AG04450 (cell line): ENCODE results near the gene PRKCZ. TPM values are rescaled to one million over a fixed set of nuclear protein-coding genes. Genes with fewer than 3 reads are reported as not detected.

ENCODE experiments used
- CTCF ChIA-PET: fragments of 300-600, 350-600 bp; formaldehyde crosslinking; extraction: SDS; loops from one replicate; lab custom pipeline; 2022; ENCODE audit warnings: antibody characterized with exemption, inconsistent platforms; lab: Charles Lee
- POLR2A ChIA-PET: fragments of 350-600 bp; formaldehyde crosslinking; extraction: SDS; loops from one replicate; lab custom pipeline; 2021; ENCODE audit warnings: antibody characterized with exemption, inconsistent platforms; lab: Yijun Ruan, JAX
- DNase-seq: peaks from one replicate; pipeline ENCODE4 v3.0.0-alpha.2; 2011; ENCODE audit warnings: low read depth, low spot score
- H3K27ac ChIP-seq: one replicate; pipeline ENCODE4 v1.5.1; 2012; ENCODE audit warnings: low read depth, low read length, control low read depth
- H3K27me3 ChIP-seq: one replicate; pipeline ENCODE4 v1.6.0; 2012; ENCODE audit warnings: low read length; ENCODE audit not compliant: control insufficient read depth, insufficient read depth
- H3K4me3 ChIP-seq: 2 replicates; pipeline ENCODE4 v1.5.1; 2011; ENCODE audit warnings: mild to moderate bottlenecking, low read depth, low read length, control low read depth
- H3K9me3 ChIP-seq: 2 replicates; pipeline ENCODE4 v1.5.1; 2012; ENCODE audit warnings: low read length; ENCODE audit not compliant: control insufficient read depth, insufficient read depth
- polyA plus RNA-seq: library from polyadenylated mRNA; depleted of rRNA; stranded (reverse); fragments of >200 nt; gene quantifications from 2 replicates; pipeline ENCODE4 v1.2.3, GENCODE V29; 2011
- TF ChIP-seq, protein P1 (sequence below): IDR thresholded peaks from 2 replicates; pipeline ENCODE4 v1.5.1; 2011; ENCODE audit warnings: low read depth, low read length, control low read depth, inconsistent platforms

The PRKCZ gene
- polyA plus RNA-seq, 1 experiment = 3.0 TPM

DNA sequence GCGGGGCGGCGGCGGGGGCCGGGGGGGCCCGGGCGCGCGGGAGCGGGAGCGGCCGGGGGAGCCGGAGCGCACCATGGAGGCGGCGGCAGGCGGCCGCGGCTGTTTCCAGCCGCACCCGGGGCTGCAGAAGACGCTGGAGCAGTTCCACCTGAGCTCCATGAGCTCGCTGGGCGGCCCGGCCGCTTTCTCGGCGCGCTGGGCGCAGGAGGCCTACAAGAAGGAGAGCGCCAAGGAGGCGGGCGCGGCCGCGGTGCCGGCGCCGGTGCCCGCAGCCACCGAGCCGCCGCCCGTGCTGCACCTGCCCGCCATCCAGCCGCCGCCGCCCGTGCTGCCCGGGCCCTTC lies 178.5 kb downstream of the PRKCZ start:
- Histone ChIP-seq H3K27ac (no peak overlapping the region), H3K4me3 (peak overlapping the region; percentile 87), H3K27me3 (no peaks in the 10 kb centered on the region), H3K9me3 (peaks cover 6% of the 10 kb centered on the region; the same call in 1 of the 2 replicates)
- ChIA-PET CTCF (interaction anchor here (0.8 to 1.2 kb wide), 3 partner anchors 150 to 153 kb away, joined by 3 to 6 read pairs (median 3); no protein-coding TSS in a partner anchor), POLR2A (interaction anchor here (1.0 to 1.8 kb wide), 10 partner anchors 20 to 163 kb away, joined by 3 to 8 read pairs (median 4); partner anchors contain the start of genes MORN1 and RER1)
- DNase-seq = no peak
- TF ChIP-seq, protein P1, sequence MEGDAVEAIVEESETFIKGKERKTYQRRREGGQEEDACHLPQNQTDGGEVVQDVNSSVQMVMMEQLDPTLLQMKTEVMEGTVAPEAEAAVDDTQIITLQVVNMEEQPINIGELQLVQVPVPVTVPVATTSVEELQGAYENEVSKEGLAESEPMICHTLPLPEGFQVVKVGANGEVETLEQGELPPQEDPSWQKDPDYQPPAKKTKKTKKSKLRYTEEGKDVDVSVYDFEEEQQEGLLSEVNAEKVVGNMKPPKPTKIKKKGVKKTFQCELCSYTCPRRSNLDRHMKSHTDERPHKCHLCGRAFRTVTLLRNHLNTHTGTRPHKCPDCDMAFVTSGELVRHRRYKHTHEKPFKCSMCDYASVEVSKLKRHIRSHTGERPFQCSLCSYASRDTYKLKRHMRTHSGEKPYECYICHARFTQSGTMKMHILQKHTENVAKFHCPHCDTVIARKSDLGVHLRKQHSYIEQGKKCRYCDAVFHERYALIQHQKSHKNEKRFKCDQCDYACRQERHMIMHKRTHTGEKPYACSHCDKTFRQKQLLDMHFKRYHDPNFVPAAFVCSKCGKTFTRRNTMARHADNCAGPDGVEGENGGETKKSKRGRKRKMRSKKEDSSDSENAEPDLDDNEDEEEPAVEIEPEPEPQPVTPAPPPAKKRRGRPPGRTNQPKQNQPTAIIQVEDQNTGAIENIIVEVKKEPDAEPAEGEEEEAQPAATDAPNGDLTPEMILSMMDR = no peak

DNA sequence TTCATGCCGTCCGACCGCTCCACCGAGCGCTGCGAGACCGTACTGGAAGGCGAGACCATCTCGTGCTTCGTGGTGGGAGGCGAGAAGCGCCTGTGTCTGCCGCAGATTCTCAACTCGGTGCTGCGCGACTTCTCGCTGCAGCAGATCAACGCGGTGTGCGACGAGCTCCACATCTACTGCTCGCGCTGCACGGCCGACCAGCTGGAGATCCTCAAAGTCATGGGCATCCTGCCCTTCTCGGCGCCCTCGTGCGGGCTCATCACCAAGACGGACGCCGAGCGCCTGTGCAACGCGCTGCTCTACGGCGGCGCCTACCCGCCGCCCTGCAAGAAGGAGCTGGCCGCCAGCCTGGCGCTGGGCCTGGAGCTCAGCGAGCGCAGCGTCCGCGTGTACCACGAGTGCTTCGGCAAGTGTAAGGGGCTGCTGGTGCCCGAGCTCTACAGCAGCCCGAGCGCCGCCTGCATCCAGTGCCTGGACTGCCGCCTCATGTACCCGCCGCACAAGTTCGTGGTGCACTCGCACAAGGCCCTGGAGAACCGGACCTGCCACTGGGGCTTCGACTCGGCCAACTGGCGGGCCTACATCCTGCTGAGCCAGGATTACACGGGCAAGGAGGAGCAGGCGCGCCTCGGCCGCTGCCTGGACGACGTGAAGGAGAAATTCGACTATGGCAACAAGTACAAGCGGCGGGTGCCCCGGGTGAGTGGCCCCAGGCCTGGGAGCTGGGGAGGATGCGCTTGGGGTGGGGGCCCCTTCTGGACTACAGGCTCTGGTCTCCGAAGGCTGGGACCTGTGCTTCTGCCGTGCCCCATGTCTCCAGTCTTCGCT lies 179.0 kb downstream of the PRKCZ start:
- no peak for DNase-seq
- CTCF ChIA-PET = interaction anchor here (0.6 to 1.2 kb wide), 4 partner anchors 150 to 162 kb away, joined by 3 to 6 read pairs (median 3); partner anchors contain the start of gene MORN1
- POLR2A ChIA-PET = interaction anchor here (0.6 to 1.8 kb wide), 15 partner anchors 21 to 162 kb away, joined by 3 to 8 read pairs (median 3); partner anchors contain the start of genes FAAP20, MORN1 and RER1

DNA sequence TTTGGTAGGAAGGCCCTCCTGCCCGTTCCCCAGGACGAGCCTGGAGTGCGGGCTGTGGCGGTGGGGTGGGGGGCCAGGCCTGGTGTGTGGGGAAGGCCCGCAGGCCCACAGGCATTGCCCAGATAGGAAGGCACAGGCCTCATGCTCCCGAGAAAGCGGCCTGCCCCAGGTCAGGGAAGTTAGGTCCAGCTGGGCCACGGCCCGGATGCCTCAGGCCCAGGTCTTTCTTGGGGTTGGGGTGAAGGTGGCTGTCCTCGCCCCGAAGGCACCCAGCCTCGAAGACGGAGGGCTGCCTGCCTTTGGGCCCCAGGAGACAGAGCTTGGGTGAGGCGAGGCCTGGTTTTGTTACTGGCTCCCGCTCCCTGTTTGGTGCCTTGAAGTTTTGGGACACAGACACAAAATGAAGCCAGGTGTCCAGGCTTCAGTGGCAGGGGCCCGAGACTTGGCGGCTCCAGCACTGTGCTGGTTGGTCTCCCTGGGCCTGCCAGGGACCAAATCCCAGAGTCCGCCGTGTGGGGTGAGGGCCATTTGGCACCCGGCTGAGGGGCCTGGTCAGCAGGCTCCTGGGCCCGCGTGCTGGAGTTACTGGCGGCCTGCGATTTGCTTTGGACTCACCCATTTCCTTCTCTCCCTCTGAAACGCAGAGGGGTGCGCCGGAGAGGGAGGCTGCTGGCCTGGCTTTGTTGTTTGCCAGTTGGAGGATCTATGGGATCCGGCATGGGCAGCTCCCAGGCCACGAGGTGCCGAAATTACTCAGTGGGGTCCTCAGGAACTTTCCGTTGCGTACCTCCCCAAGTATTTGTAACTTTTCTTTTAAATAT lies 179.9 kb downstream of the PRKCZ start:
- H3K27ac ChIP-seq = peak overlapping the region; percentile 52
- peak overlapping the region; percentile 87 for H3K4me3 ChIP-seq
- POLR2A ChIA-PET = interaction anchor here (1.1 to 1.8 kb wide), 6 partner anchors 26 to 161 kb away, joined by 3 to 6 read pairs (median 3); partner anchors contain the start of genes MORN1 and RER1
- peaks cover 6% of the 10 kb centered on the region; the same call in 1 of the 2 replicates for H3K9me3 ChIP-seq
- no peak for DNase-seq
- no peaks in the 10 kb centered on the region for H3K27me3 ChIP-seq
- CTCF ChIA-PET = interaction anchor here (0.6 to 2.4 kb wide), 3 partner anchors 35 to 161 kb away, joined by 3 to 13 read pairs (median 3); partner anchors contain the start of genes FAAP20 and MORN1
- TF ChIP-seq, protein P1 = no peak

More for the DNA sequence above, 179.0 kb downstream of the PRKCZ start:
- Histone ChIP-seq H3K4me3 (peak overlapping the region; percentile 87), H3K9me3 (peaks cover 6% of the 10 kb centered on the region; the same call in 1 of the 2 replicates), H3K27ac (peak overlapping the region; percentile 21), H3K27me3 (no peaks in the 10 kb centered on the region)
- TF ChIP-seq, protein P1 = 0 out of 2 replicates have a peak, but pooled peaks have one; percentile 12

DNA sequence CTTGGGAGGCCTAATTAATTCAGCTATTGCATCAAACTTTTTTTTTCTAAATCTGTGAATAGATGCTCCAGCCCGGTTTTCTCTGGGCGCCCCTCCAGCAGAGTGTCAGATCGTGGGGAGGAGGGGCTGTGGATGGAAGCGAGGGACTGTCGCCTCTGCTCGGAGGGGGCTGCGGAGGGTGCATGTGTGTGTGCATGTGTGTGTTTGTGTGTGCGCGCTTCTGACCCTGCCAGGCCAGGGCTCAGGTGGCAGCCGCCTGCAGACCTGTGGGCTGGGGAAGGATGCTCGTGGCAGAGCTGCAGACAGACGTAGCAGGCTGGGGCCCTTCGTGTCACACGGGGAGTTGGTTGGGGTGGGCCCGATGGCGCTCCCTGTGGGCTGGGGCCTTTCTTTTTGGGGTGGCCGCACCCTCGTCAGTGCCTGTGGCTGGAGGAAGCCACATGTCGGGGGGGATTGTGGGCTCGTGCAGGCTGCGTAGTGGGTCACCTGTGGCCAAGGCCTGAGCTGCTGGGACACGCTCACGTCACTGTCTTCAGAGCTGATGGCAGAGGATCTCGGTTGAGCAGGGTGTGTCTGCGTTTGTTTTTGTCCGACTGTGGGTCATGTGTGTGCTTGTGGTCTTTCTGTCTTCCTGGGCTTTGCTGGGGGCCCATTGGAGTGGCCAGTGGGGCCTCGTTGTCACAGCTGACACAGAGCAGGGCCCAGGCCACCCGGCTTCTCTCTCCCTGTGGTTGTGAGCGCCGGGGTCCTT lies 180.7 kb downstream of the PRKCZ start:
- no peak for DNase-seq
- TF ChIP-seq, protein P1 = 0 out of 2 replicates have a peak, but pooled peaks have one; percentile 6
- H3K9me3 ChIP-seq = peaks cover 6% of the 10 kb centered on the region; the same call in 1 of the 2 replicates
- no peaks in the 10 kb centered on the region for H3K27me3 ChIP-seq
- H3K4me3 ChIP-seq = peak overlapping the region; percentile 87
- ChIA-PET CTCF (interaction anchor here (1.1 to 2.4 kb wide), 3 partner anchors 36 to 151 kb away, joined by 3 to 13 read pairs (median 12); partner anchors contain the start of gene FAAP20), POLR2A (interaction anchor here (1.0 to 1.4 kb wide), 5 partner anchors 10 to 160 kb away, joined by 3 to 7 read pairs (median 4); partner anchors contain the start of genes MORN1 and RER1)
- peak overlapping the region; percentile 61 for H3K27ac ChIP-seq
